GM12878 (cell line): ENCODE data around the gene GCDH. TPM values are rescaled to one million over a fixed set of nuclear protein-coding genes. Genes with fewer than 3 reads are reported as not detected.

ENCODE experiments used
- BCLAF1 ChIP-seq: fragments of 450-650 bp; IDR thresholded peaks from 2 replicates; pipeline ENCODE4 v1.6.1; 2017; ENCODE audit warnings: antibody characterized with exemption, mild to moderate bottlenecking, moderate library complexity
- CBFB ChIP-seq: IDR thresholded peaks from 2 replicates; pipeline ENCODE4 v1.6.1; 2016; ENCODE audit warnings: antibody characterized with exemption, low read depth
- EED ChIP-seq: sonication (generic); IDR thresholded peaks from 2 replicates; pipeline ENCODE4 v1.6.1; 2016; ENCODE audit warnings: antibody characterized with exemption, low read depth
- FOXM1 ChIP-seq: IDR thresholded peaks from 2 replicates; pipeline ENCODE4 v1.6.1; 2012; ENCODE audit warnings: low read depth, mild to moderate bottlenecking, inconsistent platforms, low read length, moderate library complexity
- IKZF1 ChIP-seq: fragments of 450-650 bp; conservative IDR thresholded peaks from 2 replicates; pipeline ENCODE4 v1.6.1; 2017; ENCODE audit warnings: antibody characterized with exemption, mild to moderate bottlenecking
- MEF2A ChIP-seq: IDR thresholded peaks from 2 replicates; pipeline ENCODE4 v1.6.1; 2011; ENCODE audit warnings: low read depth, mild to moderate bottlenecking, low read length, moderate library complexity; ENCODE audit not compliant: insufficient read depth
- RELA ChIP-seq: fragments of 450-650 bp; IDR thresholded peaks from 2 replicates; pipeline ENCODE4 v1.8.0; 2014; ENCODE audit warnings: borderline replicate concordance; ENCODE audit not compliant: partially characterized antibody
- SKIL ChIP-seq: fragments of 450-650 bp; IDR thresholded peaks from 2 replicates; pipeline ENCODE4 v1.6.1; 2017; ENCODE audit warnings: mild to moderate bottlenecking, low read depth, inconsistent platforms; ENCODE audit not compliant: poor library complexity, severe bottlenecking
- USF2 ChIP-seq: IDR thresholded peaks from 2 replicates; pipeline ENCODE4 v1.6.1; 2011; ENCODE audit warnings: low read depth, low read length, improper control_type of control experiment, borderline replicate concordance
- ZBTB11 ChIP-seq: fragments of 450-650 bp; formaldehyde crosslinking; IDR thresholded peaks from 2 replicates; pipeline ENCODE4 v1.5.0; 2022; ENCODE audit warnings: mild to moderate bottlenecking, missing genetic modification characterization
- ZNF274 ChIP-seq: IDR thresholded peaks from one replicate; pipeline ENCODE4 v1.8.0; 2011; ENCODE audit not compliant: insufficient read length, insufficient read depth
- polyA plus RNA-seq, 11 experiments: library from polyadenylated mRNA; depleted of rRNA in 4 of 11; unstranded in 6 of 11; stranded (reverse) in 5 of 11; fragments of >200 nt; fragmentation: Nextera tagmentation in 4 of 11; fragmentation: Illumina TruSeq in 1 of 11; extraction: Ambion mirVana in 4 of 11; extraction: Trizol in 1 of 11; gene quantifications; 1 replicate in 1 of 11; 2 replicates in 10 of 11; pipeline versions ENCODE4 v1.2.1 to v1.2.3, GENCODE V29; 2011 to 2016; ENCODE audit warnings: inconsistent platforms in 2 of 11, missing spikeins in 2 of 11, low read depth in 1 of 11
- total RNA-seq, 4 experiments: library from RNA; depleted of rRNA in 3 of 4; stranded (reverse); fragments of >200 nt in 3 of 4; fragmentation: Illumina TruSeq in 1 of 4; extraction: Trizol in 1 of 4; gene quantifications; 2 replicates each; pipeline versions ENCODE4 v1.2.1 to v1.2.3, GENCODE V29; 2013 to 2021
- TF ChIP-seq, protein P1 (sequence below): IDR thresholded peaks from 2 replicates; pipeline ENCODE4 v1.6.1; 2012; ENCODE audit warnings: low read depth, low read length, improper control_type of control experiment
- TF ChIP-seq, protein P2 (sequence below): IDR thresholded peaks from 2 replicates; pipeline ENCODE4 v1.6.1; 2011; ENCODE audit warnings: borderline replicate concordance, low read depth, mild to moderate bottlenecking, moderate library complexity, mixed read lengths, low read length; ENCODE audit not compliant: insufficient read depth; ENCODE audit errors: extremely low read length
- TF ChIP-seq, protein P3 (sequence below): fragments of 450-650 bp; IDR thresholded peaks from 2 replicates; pipeline ENCODE4 v1.6.1; 2017; ENCODE audit warnings: low read depth, mild to moderate bottlenecking, moderate library complexity

The GCDH gene
- total and polyA plus RNA-seq, 10 of the 15 experiments (the other 5 are each of a cell fraction or from before 2014, with no cell fraction given): 4.2 to 69.4 (median 39.7) TPM

DNA sequence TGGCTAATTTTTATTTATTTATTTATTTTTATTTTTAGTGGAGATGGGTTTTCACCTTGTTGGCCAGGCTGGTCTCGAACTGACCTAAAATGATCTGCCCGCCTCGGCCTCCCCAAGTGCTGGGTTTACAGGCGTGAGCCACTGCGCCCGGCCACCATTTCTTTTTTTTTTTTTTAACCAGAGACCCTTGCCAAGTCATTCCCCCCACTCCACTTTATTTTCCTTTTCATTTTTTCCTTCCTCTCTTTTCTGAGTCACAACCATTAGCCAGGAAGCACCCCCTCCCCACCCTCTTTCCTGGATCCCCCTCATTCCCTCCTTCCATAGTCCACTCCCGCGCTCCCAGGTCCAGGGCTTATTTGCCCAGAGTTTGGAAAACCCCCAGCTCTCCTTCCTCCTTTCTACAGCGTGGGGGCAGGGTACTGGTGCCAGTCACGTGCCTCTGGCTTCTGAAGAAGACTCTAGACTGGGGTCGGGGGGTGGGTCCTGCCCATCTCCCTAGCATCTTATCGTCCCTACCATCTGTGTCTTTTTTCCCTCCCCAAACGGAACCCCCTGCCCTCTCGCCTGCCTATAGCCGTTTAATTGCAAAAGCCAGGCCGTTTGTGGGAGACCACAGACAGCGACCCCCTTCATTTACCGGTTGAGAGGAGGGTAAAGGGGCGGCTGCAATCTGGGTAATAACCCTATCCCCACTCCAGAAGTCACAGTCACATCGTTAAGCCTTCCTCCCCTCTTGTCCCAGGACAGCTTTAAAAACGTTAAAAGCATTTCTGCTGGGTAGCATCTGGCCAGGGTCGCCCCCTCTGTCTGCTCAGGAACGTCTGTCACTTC lies 46.4 kb downstream of the GCDH start (continued):
- TF ChIP-seq ZBTB11 (CRISPR knock-in tag) (no peak), SKIL (no peak), RELA (peak; percentile 52), BCLAF1 (no peak), EED (peak; percentile 81), FOXM1 (no peak; the same call in 1 of the 2 replicates), ZNF274 (no peak), CBFB (no peak), IKZF1 (peak; percentile 50), MEF2A (no peak), USF2 (peak; percentile 26; the same call in 1 of the 2 replicates)
- TF ChIP-seq, protein P1, sequence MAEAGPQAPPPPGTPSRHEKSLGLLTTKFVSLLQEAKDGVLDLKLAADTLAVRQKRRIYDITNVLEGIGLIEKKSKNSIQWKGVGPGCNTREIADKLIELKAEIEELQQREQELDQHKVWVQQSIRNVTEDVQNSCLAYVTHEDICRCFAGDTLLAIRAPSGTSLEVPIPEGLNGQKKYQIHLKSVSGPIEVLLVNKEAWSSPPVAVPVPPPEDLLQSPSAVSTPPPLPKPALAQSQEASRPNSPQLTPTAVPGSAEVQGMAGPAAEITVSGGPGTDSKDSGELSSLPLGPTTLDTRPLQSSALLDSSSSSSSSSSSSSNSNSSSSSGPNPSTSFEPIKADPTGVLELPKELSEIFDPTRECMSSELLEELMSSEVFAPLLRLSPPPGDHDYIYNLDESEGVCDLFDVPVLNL: no peak
- TF ChIP-seq, protein P2, sequence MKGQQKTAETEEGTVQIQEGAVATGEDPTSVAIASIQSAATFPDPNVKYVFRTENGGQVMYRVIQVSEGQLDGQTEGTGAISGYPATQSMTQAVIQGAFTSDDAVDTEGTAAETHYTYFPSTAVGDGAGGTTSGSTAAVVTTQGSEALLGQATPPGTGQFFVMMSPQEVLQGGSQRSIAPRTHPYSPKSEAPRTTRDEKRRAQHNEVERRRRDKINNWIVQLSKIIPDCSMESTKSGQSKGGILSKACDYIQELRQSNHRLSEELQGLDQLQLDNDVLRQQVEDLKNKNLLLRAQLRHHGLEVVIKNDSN: peak; percentile 80
- TF ChIP-seq, protein P3, sequence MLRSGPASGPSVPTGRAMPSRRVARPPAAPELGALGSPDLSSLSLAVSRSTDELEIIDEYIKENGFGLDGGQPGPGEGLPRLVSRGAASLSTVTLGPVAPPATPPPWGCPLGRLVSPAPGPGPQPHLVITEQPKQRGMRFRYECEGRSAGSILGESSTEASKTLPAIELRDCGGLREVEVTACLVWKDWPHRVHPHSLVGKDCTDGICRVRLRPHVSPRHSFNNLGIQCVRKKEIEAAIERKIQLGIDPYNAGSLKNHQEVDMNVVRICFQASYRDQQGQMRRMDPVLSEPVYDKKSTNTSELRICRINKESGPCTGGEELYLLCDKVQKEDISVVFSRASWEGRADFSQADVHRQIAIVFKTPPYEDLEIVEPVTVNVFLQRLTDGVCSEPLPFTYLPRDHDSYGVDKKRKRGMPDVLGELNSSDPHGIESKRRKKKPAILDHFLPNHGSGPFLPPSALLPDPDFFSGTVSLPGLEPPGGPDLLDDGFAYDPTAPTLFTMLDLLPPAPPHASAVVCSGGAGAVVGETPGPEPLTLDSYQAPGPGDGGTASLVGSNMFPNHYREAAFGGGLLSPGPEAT: peak; percentile 82
